Ovary (tissue), 9 donors: ENCODE results near the gene PRDX5. TPM values are rescaled to one million over a fixed set of nuclear protein-coding genes. Genes with fewer than 3 reads are reported as not detected.

ENCODE experiments used
- DNase-seq, 5 donors: peaks; one replicate each; pipeline ENCODE4 v3.0.0-alpha.2; 2019 to 2020
- H3K27ac ChIP-seq, 2 donors: fragments of 200-600 bp; one replicate each; pipeline versions ENCODE4 v1.5.1 to v1.8.0; 2019 to 2022
- H3K27me3 ChIP-seq: fragments of 200-600 bp; one replicate; pipeline ENCODE4 v1.8.0; 2022
- H3K36me3 ChIP-seq: fragments of 200-600 bp; sonication (generic); one replicate; pipeline ENCODE4 v1.5.1; 2019
- H3K4me1 ChIP-seq: one replicate; pipeline ENCODE4 v1.8.1; 2013; ENCODE audit warnings: mild to moderate bottlenecking, moderate library complexity; ENCODE audit not compliant: insufficient read depth
- H3K4me3 ChIP-seq: fragments of 200-600 bp; sonication (generic); one replicate; pipeline ENCODE4 v1.5.1; 2017
- H3K9me3 ChIP-seq, 2 donors: fragments of 200-600 bp in 1 of 2; sonication (generic) in 1 of 2; one replicate each; pipeline versions ENCODE4 v1.5.1 to v1.8.1; 2013 to 2019; ENCODE audit warnings: mild to moderate bottlenecking in 1 of 2, moderate library complexity in 1 of 2
- CTCF ChIP-seq, 3 donors: fragments of 450-650 bp in 2 of 3; fragments of 200-600 bp in 1 of 3; IDR thresholded peaks; one replicate each; pipeline versions ENCODE4 v1.5.1 to v1.8.0; 2016 to 2022; ENCODE audit warnings: antibody characterized with exemption in 3 of 3, mild to moderate bottlenecking in 1 of 3
- EP300 ChIP-seq: sonication (generic); formaldehyde crosslinking; IDR thresholded peaks from one replicate; pipeline ENCODE4 v1.6.1; 2017; ENCODE audit warnings: antibody characterized with exemption
- POLR2A ChIP-seq: fragments of 450-650 bp; IDR thresholded peaks from one replicate; pipeline ENCODE4 v1.6.1; 2017; ENCODE audit warnings: antibody characterized with exemption, mild to moderate bottlenecking, moderate library complexity
- WGBS, 3 donors: extraction: QIAGEN DNeasy Blood & Tissue Kit in 1 of 3; methylation state at CpG; one replicate each; pipeline versions ENCODE4 v1.1.5 to v1.1.7; 2013 to 2017; 5-methylcytosine and 5-hydroxymethylcytosine counted together
- intact Hi-C, 4 donors: fragments of 100-400 bp; cut with DNase I; formaldehyde crosslinking; loops; one replicate each; pipeline versions ENCODE4 v1.11.0 to v1.15.1; 2022 to 2023
- polyA plus RNA-seq, 2 donors: library from polyadenylated mRNA; stranded (reverse); fragments of 200-250 nt in 1 of 2; fragments of 350-450 nt in 1 of 2; fragmentation: Illumina TruSeq in 1 of 2; extraction: RNeasy Lipid Tissue Mini Kit (QIAGEN cat#74804) in 1 of 2; gene quantifications; one replicate each; pipeline ENCODE4 v1.2.3, GENCODE V29; 2013 to 2014
- total RNA-seq, 7 donors: library from RNA; depleted of rRNA in 2 of 7; stranded (reverse); fragments of >200 nt in 2 of 7; fragmentation: NEBNext Ultra II Directional in 3 of 7; extraction: Animal tissue kit (Norgen Biotek cat#: 25700) in 3 of 7; gene quantifications; one replicate each; pipeline versions ENCODE4 v1.1.0 to v1.2.4, GENCODE V29; 2016 to 2023
- donor health status: DM: no; HTN: no; CAD: no; lungs with moderate emphysema.
- donor health status: DM: no; HTN: no; CAD: no.
- donor health status: Bipolar disorder and iron deficiency.
- donor health status: DM: yes; HTN: yes; CAD: no.
- donor health status: DM: no; HTN: no; CAD: no.
- donor health status: DM: yes; HTN: yes; CAD: no.

The PRDX5 gene
- total and polyA plus RNA-seq, 9 donors: 160 to 400 (median 225) TPM

- no peaks in the 10 kb centered on the region for H3K36me3 ChIP-seq
- H3K4me1 ChIP-seq: peaks cover 9% of the 10 kb centered on the region
- H3K9me3 ChIP-seq: no peaks in the 10 kb centered on the region
- H3K4me3 ChIP-seq: no peak overlapping the region
- WGBS, 3 donors: 65 to 77% (median 68%) methylated on average over 8 of the region's 8 CpGs
- intact Hi-C loops: no loop called here
- H3K27ac ChIP-seq: no peak overlapping the region
- TF ChIP-seq EP300 (no peak), CTCF (IDR thresholded peaks at IDR 0.05) (no peak)
- DNase-seq: no peak
- no peaks in the 10 kb centered on the region for H3K27me3 ChIP-seq
These were observed 15.6 kb downstream of the PRDX5 start for GRCh38 chr11:64333556-64333955.

- intact Hi-C loops: no loop called here
- Histone ChIP-seq H3K27ac (no peak overlapping the region), H3K36me3 (no peaks in the 10 kb centered on the region), H3K4me3 (no peak overlapping the region), H3K27me3 (no peaks in the 10 kb centered on the region), H3K9me3 (no peaks in the 10 kb centered on the region), H3K4me1 (peaks cover 3% of the 10 kb centered on the region)
- 52 to 62% (median 59%) methylated on average over 13 of the region's 13 CpGs for WGBS, 3 donors
- no peak for TF ChIP-seq CTCF (IDR thresholded peaks at IDR 0.05)
- TF ChIP-seq POLR2A: no peak
- TF ChIP-seq EP300: no peak
- no peak for DNase-seq
These were observed 17.1 kb downstream of the PRDX5 start for GRCh38 chr11:64334764-64335735.

- 65 to 72% (median 69%) methylated on average over 8 of the region's 8 CpGs for WGBS, 3 donors
- H3K27me3 ChIP-seq: no peaks in the 10 kb centered on the region
- TF ChIP-seq POLR2A: no peak
- TF ChIP-seq CTCF (IDR thresholded peaks at IDR 0.05): no peak
- TF ChIP-seq EP300: no peak
- H3K27ac ChIP-seq: no peak overlapping the region
- no peaks in the 10 kb centered on the region for H3K36me3 ChIP-seq
- H3K4me3 ChIP-seq: no peak overlapping the region
- DNase-seq: no peak
- H3K9me3 ChIP-seq: no peaks in the 10 kb centered on the region
- peaks cover 2% of the 10 kb centered on the region for H3K4me1 ChIP-seq
- intact Hi-C loops: no loop called here
These were observed 19.8 kb downstream of the PRDX5 start for GRCh38 chr11:64337538-64338249.

GRCh38 chr11:64338716-64339115, 20.8 kb downstream of the PRDX5 start:
- no peak for DNase-seq
- Histone ChIP-seq H3K4me1 (peaks cover 2% of the 10 kb centered on the region), H3K27ac (no peak overlapping the region), H3K27me3 (no peaks in the 10 kb centered on the region), H3K4me3 (no peak overlapping the region), H3K36me3 (no peaks in the 10 kb centered on the region), H3K9me3 (no peaks in the 10 kb centered on the region)
- WGBS, 3 donors: 82 to 86% (median 84%) methylated on average over 8 of the region's 8 CpGs
- TF ChIP-seq EP300 (no peak), CTCF (IDR thresholded peaks at IDR 0.05) (no peak), POLR2A (no peak)
- intact Hi-C loops: no loop called here
